WI38 (cell line): Measurements from ENCODE around the gene PDGFD.

Experiments used
- H3K4me3 ChIP-seq: 2 replicates; pipeline ENCODE4 v1.5.1; 2011; ENCODE audit warnings: low read depth, mild to moderate bottlenecking, control low read depth, low read length
- TF ChIP-seq, protein P1 (sequence below): IDR thresholded peaks from 2 replicates; pipeline ENCODE4 v1.5.1; 2012; ENCODE audit warnings: low read depth, mild to moderate bottlenecking, control low read depth, low read length

PDGFD gene

GRCh38 chr11:104146943-104147342 is 17.0 kb downstream of the PDGFD start:
- H3K4me3 ChIP-seq: no peak overlapping the region
- TF ChIP-seq, protein P1, sequence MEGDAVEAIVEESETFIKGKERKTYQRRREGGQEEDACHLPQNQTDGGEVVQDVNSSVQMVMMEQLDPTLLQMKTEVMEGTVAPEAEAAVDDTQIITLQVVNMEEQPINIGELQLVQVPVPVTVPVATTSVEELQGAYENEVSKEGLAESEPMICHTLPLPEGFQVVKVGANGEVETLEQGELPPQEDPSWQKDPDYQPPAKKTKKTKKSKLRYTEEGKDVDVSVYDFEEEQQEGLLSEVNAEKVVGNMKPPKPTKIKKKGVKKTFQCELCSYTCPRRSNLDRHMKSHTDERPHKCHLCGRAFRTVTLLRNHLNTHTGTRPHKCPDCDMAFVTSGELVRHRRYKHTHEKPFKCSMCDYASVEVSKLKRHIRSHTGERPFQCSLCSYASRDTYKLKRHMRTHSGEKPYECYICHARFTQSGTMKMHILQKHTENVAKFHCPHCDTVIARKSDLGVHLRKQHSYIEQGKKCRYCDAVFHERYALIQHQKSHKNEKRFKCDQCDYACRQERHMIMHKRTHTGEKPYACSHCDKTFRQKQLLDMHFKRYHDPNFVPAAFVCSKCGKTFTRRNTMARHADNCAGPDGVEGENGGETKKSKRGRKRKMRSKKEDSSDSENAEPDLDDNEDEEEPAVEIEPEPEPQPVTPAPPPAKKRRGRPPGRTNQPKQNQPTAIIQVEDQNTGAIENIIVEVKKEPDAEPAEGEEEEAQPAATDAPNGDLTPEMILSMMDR: no peak

GRCh38 chr11:104146421-104146820 is 17.5 kb downstream of the PDGFD start:
- TF ChIP-seq, protein P1: no peak
- no peak overlapping the region for H3K4me3 ChIP-seq

DNA sequence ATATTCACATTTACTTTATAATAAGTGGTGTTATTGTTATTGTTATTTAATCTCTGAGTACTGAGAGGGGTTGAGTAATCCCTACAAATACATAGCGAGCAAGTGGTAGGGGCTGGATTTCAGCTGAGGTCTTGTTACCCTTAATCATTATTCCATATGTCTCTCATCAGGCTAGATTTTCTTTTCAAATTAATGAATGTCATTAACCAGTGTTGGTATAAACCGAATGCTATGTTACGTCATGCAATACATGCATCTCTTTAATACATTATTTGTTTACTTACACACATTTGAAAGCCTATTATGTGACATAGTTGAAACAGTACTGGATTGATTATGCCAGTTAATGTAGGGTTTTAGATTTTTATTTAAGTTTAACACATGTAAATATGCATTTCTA is 18.9 kb downstream of the PDGFD start:
- no peak overlapping the region for H3K4me3 ChIP-seq
- TF ChIP-seq, protein P1: no peak

- H3K4me3 ChIP-seq: no peak overlapping the region
- TF ChIP-seq, protein P1: no peak
Observed at GRCh38 chr11:104142698-104143097, 21.2 kb downstream of the PDGFD start.

- H3K4me3 ChIP-seq: no peak overlapping the region
- TF ChIP-seq, protein P1: no peak
Observed at GRCh38 chr11:104136861-104137260, 27.1 kb downstream of the PDGFD start.

GRCh38 chr11:104134745-104135144 is 29.2 kb downstream of the PDGFD start:
- no peak overlapping the region for H3K4me3 ChIP-seq
- TF ChIP-seq, protein P1: no peak

GRCh38 chr11:104130161-104130560 is 33.8 kb downstream of the PDGFD start:
- TF ChIP-seq, protein P1: no peak
- no peak overlapping the region for H3K4me3 ChIP-seq
